GM12878 (cell line): ENCODE measurements around the gene CLSTN2. TPM values are rescaled to one million over a fixed set of nuclear protein-coding genes. Genes with fewer than 3 reads are reported as not detected.

Experiments
- CHD2 ChIP-seq: IDR thresholded peaks from 2 replicates; pipeline ENCODE4 v1.6.1; 2011; ENCODE audit warnings: low read depth, low read length, improper control_type of control experiment, borderline replicate concordance
- CREB1 ChIP-seq: IDR thresholded peaks from 2 replicates; pipeline ENCODE4 v1.6.1; 2012; ENCODE audit warnings: low read depth, mild to moderate bottlenecking, inconsistent platforms
- NFXL1 ChIP-seq: fragments of 450-650 bp; IDR thresholded peaks from 2 replicates; pipeline ENCODE4 v1.6.1; 2017; ENCODE audit warnings: antibody characterized with exemption, mild to moderate bottlenecking, borderline replicate concordance
- NFYA ChIP-seq: IDR thresholded peaks from 2 replicates; pipeline ENCODE4 v1.6.1; 2011; ENCODE audit warnings: low read depth, mild to moderate bottlenecking, low read length, improper control_type of control experiment, borderline replicate concordance
- SMARCA5 ChIP-seq: fragments of 450-650 bp; IDR thresholded peaks from 2 replicates; pipeline ENCODE4 v1.6.1; 2017; ENCODE audit warnings: mild to moderate bottlenecking
- SREBF2 ChIP-seq: IDR thresholded peaks from 2 replicates; pipeline ENCODE4 v1.6.1; 2012; ENCODE audit warnings: mild to moderate bottlenecking, low read length
- polyA plus RNA-seq, 11 experiments: library from polyadenylated mRNA; depleted of rRNA in 4 of 11; unstranded in 6 of 11; stranded (reverse) in 5 of 11; fragments of >200 nt; fragmentation: Nextera tagmentation in 4 of 11; fragmentation: Illumina TruSeq in 1 of 11; extraction: Ambion mirVana in 4 of 11; extraction: Trizol in 1 of 11; gene quantifications; 1 replicate in 1 of 11; 2 replicates in 10 of 11; pipeline versions ENCODE4 v1.2.1 to v1.2.3, GENCODE V29; 2011 to 2016; ENCODE audit warnings: inconsistent platforms in 2 of 11, missing spikeins in 2 of 11, low read depth in 1 of 11
- total RNA-seq, 4 experiments: library from RNA; depleted of rRNA in 3 of 4; stranded (reverse); fragments of >200 nt in 3 of 4; fragmentation: Illumina TruSeq in 1 of 4; extraction: Trizol in 1 of 4; gene quantifications; 2 replicates each; pipeline versions ENCODE4 v1.2.1 to v1.2.3, GENCODE V29; 2013 to 2021
- TF ChIP-seq, protein P1 (sequence below): fragments of 450-650 bp; IDR thresholded peaks from 2 replicates; pipeline ENCODE4 v1.6.1; 2017; ENCODE audit warnings: low read depth, mild to moderate bottlenecking, moderate library complexity
- TF ChIP-seq, protein P2 (sequence below): IDR thresholded peaks from 2 replicates; pipeline ENCODE4 v1.6.1; 2012; ENCODE audit warnings: improper control_type of control experiment, low read depth, low read length; ENCODE audit not compliant: insufficient replicate concordance

The CLSTN2 gene
- total and polyA plus RNA-seq, 10 of the 15 experiments (the other 5 are each of a cell fraction or from before 2014, with no cell fraction given) = under 0.01 to 0.10 (median under 0.01) TPM; not detected in 5

DNA sequence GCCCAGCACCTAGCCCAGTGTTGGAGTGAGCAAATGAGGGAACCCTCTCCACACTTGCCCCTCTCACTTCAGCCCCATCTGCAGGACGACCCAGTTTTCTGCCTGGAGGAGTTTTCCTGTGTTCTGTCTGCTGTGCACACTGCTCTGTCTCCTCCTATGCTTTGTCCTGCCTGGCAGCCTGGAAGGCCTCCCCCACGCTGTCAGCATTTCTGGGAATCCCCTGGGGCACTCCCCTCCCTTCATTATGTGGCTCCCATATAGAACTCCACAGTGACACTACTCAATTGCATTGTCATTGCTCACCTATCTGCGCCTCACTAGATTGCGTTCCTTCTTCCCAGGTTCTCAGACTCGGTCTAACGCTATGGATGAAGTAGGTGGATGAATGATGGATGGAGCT is 13.9 kb downstream of the CLSTN2 start (continued):
- TF ChIP-seq, protein P1, sequence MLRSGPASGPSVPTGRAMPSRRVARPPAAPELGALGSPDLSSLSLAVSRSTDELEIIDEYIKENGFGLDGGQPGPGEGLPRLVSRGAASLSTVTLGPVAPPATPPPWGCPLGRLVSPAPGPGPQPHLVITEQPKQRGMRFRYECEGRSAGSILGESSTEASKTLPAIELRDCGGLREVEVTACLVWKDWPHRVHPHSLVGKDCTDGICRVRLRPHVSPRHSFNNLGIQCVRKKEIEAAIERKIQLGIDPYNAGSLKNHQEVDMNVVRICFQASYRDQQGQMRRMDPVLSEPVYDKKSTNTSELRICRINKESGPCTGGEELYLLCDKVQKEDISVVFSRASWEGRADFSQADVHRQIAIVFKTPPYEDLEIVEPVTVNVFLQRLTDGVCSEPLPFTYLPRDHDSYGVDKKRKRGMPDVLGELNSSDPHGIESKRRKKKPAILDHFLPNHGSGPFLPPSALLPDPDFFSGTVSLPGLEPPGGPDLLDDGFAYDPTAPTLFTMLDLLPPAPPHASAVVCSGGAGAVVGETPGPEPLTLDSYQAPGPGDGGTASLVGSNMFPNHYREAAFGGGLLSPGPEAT = no peak
- no peak for TF ChIP-seq CREB1
- TF ChIP-seq, protein P2, sequence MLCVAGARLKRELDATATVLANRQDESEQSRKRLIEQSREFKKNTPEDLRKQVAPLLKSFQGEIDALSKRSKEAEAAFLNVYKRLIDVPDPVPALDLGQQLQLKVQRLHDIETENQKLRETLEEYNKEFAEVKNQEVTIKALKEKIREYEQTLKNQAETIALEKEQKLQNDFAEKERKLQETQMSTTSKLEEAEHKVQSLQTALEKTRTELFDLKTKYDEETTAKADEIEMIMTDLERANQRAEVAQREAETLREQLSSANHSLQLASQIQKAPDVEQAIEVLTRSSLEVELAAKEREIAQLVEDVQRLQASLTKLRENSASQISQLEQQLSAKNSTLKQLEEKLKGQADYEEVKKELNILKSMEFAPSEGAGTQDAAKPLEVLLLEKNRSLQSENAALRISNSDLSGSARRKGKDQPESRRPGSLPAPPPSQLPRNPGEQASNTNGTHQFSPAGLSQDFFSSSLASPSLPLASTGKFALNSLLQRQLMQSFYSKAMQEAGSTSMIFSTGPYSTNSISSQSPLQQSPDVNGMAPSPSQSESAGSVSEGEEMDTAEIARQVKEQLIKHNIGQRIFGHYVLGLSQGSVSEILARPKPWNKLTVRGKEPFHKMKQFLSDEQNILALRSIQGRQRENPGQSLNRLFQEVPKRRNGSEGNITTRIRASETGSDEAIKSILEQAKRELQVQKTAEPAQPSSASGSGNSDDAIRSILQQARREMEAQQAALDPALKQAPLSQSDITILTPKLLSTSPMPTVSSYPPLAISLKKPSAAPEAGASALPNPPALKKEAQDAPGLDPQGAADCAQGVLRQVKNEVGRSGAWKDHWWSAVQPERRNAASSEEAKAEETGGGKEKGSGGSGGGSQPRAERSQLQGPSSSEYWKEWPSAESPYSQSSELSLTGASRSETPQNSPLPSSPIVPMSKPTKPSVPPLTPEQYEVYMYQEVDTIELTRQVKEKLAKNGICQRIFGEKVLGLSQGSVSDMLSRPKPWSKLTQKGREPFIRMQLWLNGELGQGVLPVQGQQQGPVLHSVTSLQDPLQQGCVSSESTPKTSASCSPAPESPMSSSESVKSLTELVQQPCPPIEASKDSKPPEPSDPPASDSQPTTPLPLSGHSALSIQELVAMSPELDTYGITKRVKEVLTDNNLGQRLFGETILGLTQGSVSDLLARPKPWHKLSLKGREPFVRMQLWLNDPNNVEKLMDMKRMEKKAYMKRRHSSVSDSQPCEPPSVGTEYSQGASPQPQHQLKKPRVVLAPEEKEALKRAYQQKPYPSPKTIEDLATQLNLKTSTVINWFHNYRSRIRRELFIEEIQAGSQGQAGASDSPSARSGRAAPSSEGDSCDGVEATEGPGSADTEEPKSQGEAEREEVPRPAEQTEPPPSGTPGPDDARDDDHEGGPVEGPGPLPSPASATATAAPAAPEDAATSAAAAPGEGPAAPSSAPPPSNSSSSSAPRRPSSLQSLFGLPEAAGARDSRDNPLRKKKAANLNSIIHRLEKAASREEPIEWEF = no peak
- TF ChIP-seq NFXL1 = no peak
- no peak for TF ChIP-seq CHD2
- no peak for TF ChIP-seq SREBF2
- TF ChIP-seq SMARCA5 = no peak
- TF ChIP-seq NFYA = no peak
